ENCODE data around the gene S100A7. TPM values are rescaled to one million over a fixed set of nuclear protein-coding genes. Genes with fewer than 3 reads are reported as not detected.

Gene S100A7
- not detected for polyA plus RNA-seq (ENCODE audit: insufficient read length)

GRCh38 chr1:153460551-153460950 is at the start of gene S100A7:
TSS of gene S100A7 (minus strand) at chr1:153460651. CDS start at chr1:153459013, 1,638 bp downstream.
- no peak for DNase-seq

GRCh38 chr1:153509729-153510354 is 49.4 kb upstream of the S100A7 start:
- DNase-seq: no peak

- DNase-seq: no peak
Measured at GRCh38 chr1:153509036-153509435, 48.6 kb upstream of the S100A7 start.

GRCh38 chr1:153507926-153508583 is 47.6 kb upstream of the S100A7 start:
- DNase-seq: no peak

GRCh38 chr1:153506831-153507413 is 46.5 kb upstream of the S100A7 start:
- peak; percentile 93 for DNase-seq

- DNase-seq: no peak
Measured at GRCh38 chr1:153506386-153506785, 45.9 kb upstream of the S100A7 start.

- DNase-seq: no peak
Measured at GRCh38 chr1:153505576-153505975, 45.1 kb upstream of the S100A7 start.

- DNase-seq: no peak
Measured at GRCh38 chr1:153503766-153504165, 43.3 kb upstream of the S100A7 start.

- DNase-seq: no peak
Measured at GRCh38 chr1:153498746-153499145, 38.3 kb upstream of the S100A7 start.

- DNase-seq: no peak
Measured at GRCh38 chr1:153495536-153495935, 35.1 kb upstream of the S100A7 start.

GRCh38 chr1:153494976-153495535 is 34.6 kb upstream of the S100A7 start:
- DNase-seq: peak; percentile 70

- DNase-seq: no peak
Measured at GRCh38 chr1:153493343-153493960, 33.0 kb upstream of the S100A7 start.

GRCh38 chr1:153490272-153491051 is 30.0 kb upstream of the S100A7 start:
- DNase-seq: peak; percentile 82

- DNase-seq: no peak
Measured at GRCh38 chr1:153488731-153489130, 28.3 kb upstream of the S100A7 start.

- no peak for DNase-seq
Measured at GRCh38 chr1:153487707-153488106, 27.3 kb upstream of the S100A7 start.

- DNase-seq: no peak
Measured at GRCh38 chr1:153485863-153486262, 25.4 kb upstream of the S100A7 start.

GRCh38 chr1:153483776-153484175 is 23.3 kb upstream of the S100A7 start:
- no peak for DNase-seq

GRCh38 chr1:153481124-153481523 is 20.7 kb upstream of the S100A7 start:
- no peak for DNase-seq

GRCh38 chr1:153478692-153479618 is 18.5 kb upstream of the S100A7 start:
- DNase-seq: no peak

GRCh38 chr1:153478047-153478691 is 17.7 kb upstream of the S100A7 start:
- DNase-seq: no peak
